CD14-positive monocyte (primary cell): ENCODE data around the gene SRA1. TPM values are rescaled to one million over a fixed set of nuclear protein-coding genes. Genes with fewer than 3 reads are reported as not detected.

Experiments
- DNase-seq, 3 donors: peaks; one replicate each; pipeline ENCODE4 v3.0.0-alpha.2; 2011 to 2022
- H2AFZ ChIP-seq: 2 replicates; pipeline ENCODE4 v1.6.0; 2012; ENCODE audit warnings: mild to moderate bottlenecking, low read depth, low read length, inconsistent platforms; ENCODE audit not compliant: insufficient read depth, poor library complexity, severe bottlenecking
- H3K27ac ChIP-seq, 2 donors: 1 replicate in 1 of 2; 2 replicates in 1 of 2; pipeline ENCODE4 v1.5.1; 2012 to 2013; ENCODE audit warnings: low read length in 2 of 2, control low read depth in 1 of 2, inconsistent platforms in 1 of 2, low read depth in 1 of 2, mild to moderate bottlenecking in 1 of 2
- H3K27me3 ChIP-seq, 2 donors: one replicate each; pipeline versions ENCODE4 v1.6.0 to v1.6.1; 2011 to 2013; ENCODE audit warnings: low read length in 2 of 2; ENCODE audit not compliant: control insufficient read depth in 2 of 2, insufficient read depth in 2 of 2
- H3K36me3 ChIP-seq, 2 donors: replicated peaks in 1 of 2; 1 replicate in 1 of 2; 2 replicates in 1 of 2; pipeline versions ENCODE4 v1.5.1 to v1.6.1; 2012 to 2013; ENCODE audit warnings: low read length in 2 of 2, control low read depth in 1 of 2, inconsistent platforms in 1 of 2, mild to moderate bottlenecking in 1 of 2; ENCODE audit not compliant: insufficient read depth in 2 of 2, control insufficient read depth in 1 of 2
- H3K4me1 ChIP-seq, 2 donors: 1 replicate in 1 of 2; 2 replicates in 1 of 2; pipeline versions ENCODE4 v1.5.1 to v1.6.1; 2012 to 2013; ENCODE audit warnings: low read length in 2 of 2, control low read depth in 1 of 2, inconsistent platforms in 1 of 2, mild to moderate bottlenecking in 1 of 2, moderate library complexity in 1 of 2; ENCODE audit not compliant: insufficient read depth in 2 of 2, control insufficient read depth in 1 of 2
- H3K4me2 ChIP-seq: replicated peaks from 2 replicates; pipeline ENCODE3; 2012; ENCODE audit warnings: low read length, moderate library complexity, mild to moderate bottlenecking; ENCODE audit not compliant: poor library complexity, severe bottlenecking; ENCODE audit errors: extremely low read depth
- H3K4me3 ChIP-seq, 3 experiments: fragments of 200-600 bp in 1 of 3; sonication (generic) in 1 of 3; replicated peaks in 1 of 3; 1 replicate in 2 of 3; 2 replicates in 1 of 3; pipeline ENCODE4 v1.5.1; 2011 to 2013; ENCODE audit warnings: low read length in 3 of 3, mild to moderate bottlenecking in 3 of 3, control low read depth in 2 of 3, low read depth in 2 of 3, inconsistent platforms in 1 of 3, moderate library complexity in 1 of 3
- H3K79me2 ChIP-seq: 2 replicates; pipeline ENCODE4 v1.6.0; 2012; ENCODE audit warnings: mild to moderate bottlenecking, control low read depth, inconsistent platforms, low read length, moderate library complexity; ENCODE audit not compliant: insufficient read depth
- H3K9ac ChIP-seq: 2 replicates; pipeline ENCODE4 v1.6.0; 2017; ENCODE audit warnings: low read length, mild to moderate bottlenecking; ENCODE audit not compliant: insufficient read depth, poor library complexity, severe bottlenecking
- H3K9me3 ChIP-seq, 2 donors: replicated peaks in 1 of 2; 1 replicate in 1 of 2; 2 replicates in 1 of 2; pipeline versions ENCODE4 v1.5.1 to v1.6.1; 2012 to 2013; ENCODE audit warnings: low read length in 2 of 2, control low read depth in 1 of 2; ENCODE audit not compliant: control insufficient read depth in 1 of 2, insufficient read depth in 1 of 2
- H4K20me1 ChIP-seq: 2 replicates; pipeline ENCODE4 v1.6.0; 2012; ENCODE audit warnings: mild to moderate bottlenecking, low read length, control low read depth, moderate library complexity; ENCODE audit not compliant: insufficient read depth
- H3K27ac Mint-ChIP-seq, 7 donors: one replicate each; pipeline ENCODE4 v1.8.0; 2020; ENCODE audit warnings: mild to moderate bottlenecking in 7 of 7, mixed read lengths in 7 of 7, moderate library complexity in 6 of 7, inconsistent platforms in 2 of 7
- H3K27me3 Mint-ChIP-seq, 3 donors: one replicate each; pipeline ENCODE4 v1.8.0; 2021 to 2022; ENCODE audit warnings: low read depth in 3 of 3, mild to moderate bottlenecking in 3 of 3, mixed read lengths in 3 of 3, moderate library complexity in 3 of 3, inconsistent platforms in 1 of 3
- H3K36me3 Mint-ChIP-seq, 2 donors: one replicate each; pipeline ENCODE4 v1.8.0; 2020; ENCODE audit warnings: mixed read lengths in 2 of 2, inconsistent platforms in 1 of 2, mild to moderate bottlenecking in 1 of 2
- H3K4me1 Mint-ChIP-seq: one replicate; pipeline ENCODE4 v1.8.0; 2020; ENCODE audit warnings: mild to moderate bottlenecking, mixed read lengths
- H3K4me3 Mint-ChIP-seq, 2 donors: one replicate each; pipeline ENCODE4 v1.8.0; 2020; ENCODE audit warnings: mild to moderate bottlenecking in 2 of 2, mixed read lengths in 2 of 2, moderate library complexity in 1 of 2
- H3K9me3 Mint-ChIP-seq, 7 donors: one replicate each; pipeline ENCODE4 v1.8.0; 2020 to 2022; ENCODE audit warnings: mixed read lengths in 7 of 7, mild to moderate bottlenecking in 6 of 7, moderate library complexity in 6 of 7, inconsistent platforms in 2 of 7
- CTCF ChIP-seq: fragments of 200-600 bp; IDR thresholded peaks from one replicate; pipeline ENCODE4 v1.8.0; 2022; ENCODE audit warnings: antibody characterized with exemption, mild to moderate bottlenecking
- WGBS: methylation state at CpG from one replicate; pipeline ENCODE4 v1.1.5; 2013; ENCODE audit warnings: missing lambda C conversion rate; ENCODE audit not compliant: insufficient coverage; 5-methylcytosine and 5-hydroxymethylcytosine counted together
- intact Hi-C, 2 donors: fragments of 100-400 bp; cut with micrococcal nuclease; formaldehyde crosslinking; loops; one replicate each; pipeline versions ENCODE4 v1.15.0 to v1.15.1; 2023
- polyA plus RNA-seq, 3 donors: library from polyadenylated mRNA; depleted of rRNA in 1 of 3; unstranded in 2 of 3; stranded (reverse) in 1 of 3; fragments of 300-500 nt in 2 of 3; fragments of >200 nt in 1 of 3; fragmentation: Illumina TruSeq in 2 of 3; gene quantifications; 1 replicate in 2 of 3; 2 replicates in 1 of 3; pipeline ENCODE4 v1.2.3, GENCODE V29; 2012 to 2021
- small RNA-seq: library from RNA; depleted of rRNA; stranded (forward); fragments of <200 nt; gene quantifications from one replicate; pipeline ENCODE3, GENCODE V24; 2012; ENCODE audit warnings: low read depth; ENCODE audit not compliant: insufficient read length

Gene SRA1
- polyA plus RNA-seq, 3 donors, result 72.4 to 97.2 (median 80.8) TPM

GRCh38 chr5:140502834-140503233, 54.4 kb downstream of the SRA1 start:
- H3K27me3 ChIP-seq, result no peaks in the 10 kb centered on the region
- H3K4me2 ChIP-seq, result no peak overlapping the region
- no peaks in the 10 kb centered on the region for H3K9me3 ChIP-seq
- peaks cover 14% of the 10 kb centered on the region for H4K20me1 ChIP-seq
- H3K9ac ChIP-seq, result no peak overlapping the region
- Mint-ChIP-seq H3K4me1 (no peaks in the 10 kb centered on the region), H3K27ac (no peak overlapping the region), H3K4me3 (no peak overlapping the region), H3K27me3 (no peaks in the 10 kb centered on the region), H3K9me3 (no peaks in the 10 kb centered on the region), H3K36me3 (peaks cover 37 to 66% of the 10 kb centered on the region in 2 donors)
- intact Hi-C loops, result no loop called here
- H3K36me3 ChIP-seq, result peaks cover 43 to 83% of the 10 kb centered on the region in 2 donors
- no peak overlapping the region for H3K27ac ChIP-seq
- no peak for DNase-seq
- H3K79me2 ChIP-seq, result no peaks in the 10 kb centered on the region
- no peak for TF ChIP-seq CTCF
- no CpG with 5 or more reads among the region's 2 CpGs for whole genome bisulfite sequencing
- H3K4me1 ChIP-seq, result no peaks in the 10 kb centered on the region
- no peak overlapping the region for H3K4me3 ChIP-seq
- no peak overlapping the region for H2AFZ ChIP-seq

Small RNAs within 50 kb of the gene (small RNA-seq; reads per million reads assigned to genes)
- gene RF00279 (not detected), gene RF00443 (not detected)

Other genes with a start within 250 kb of the SRA1 start
- gene HBEGF, start 210.9 kb downstream of the SRA1 start, polyA plus RNA-seq, result 100 to 1,000 TPM in 1 of 3 donors, 10 to 100 TPM in 2; 25.2 to 548 (median 31.6) TPM
- gene SLC4A9, start 197.3 kb downstream of the SRA1 start, polyA plus RNA-seq, result under 1 TPM in 1 of 3 donors, not detected in 2; 0.28 TPM
- gene ANKHD1, start 155.6 kb downstream of the SRA1 start, polyA plus RNA-seq, result 100 to 1,000 TPM in 1 of 3 donors, 10 to 100 TPM in 2; 29.0 to 110 (median 43.6) TPM
- 10 to 100 TPM; 22.8 to 46.0 (median 41.9) TPM for gene EIF4EBP3, start 9.8 kb downstream of the SRA1 start, polyA plus RNA-seq
- gene APBB3, start 7.1 kb upstream of the SRA1 start, polyA plus RNA-seq, result 100 to 1,000 TPM in 1 of 3 donors, 1 to 10 TPM in 2; 4.9 to 211 (median 7.4) TPM
- gene SLC35A4, start 7.4 kb upstream of the SRA1 start, polyA plus RNA-seq, result 10 to 100 TPM; 44.0 to 67.1 (median 58.8) TPM
- 1,000 to 10,000 TPM; 1,687 to 3,095 (median 2,434) TPM for gene CD14, start 75.7 kb upstream of the SRA1 start, polyA plus RNA-seq
- gene TMCO6, start 82.0 kb upstream of the SRA1 start, polyA plus RNA-seq, result 10 to 100 TPM in 2 of 3 donors, 1 to 10 TPM in 1; 9.8 to 45.5 (median 12.6) TPM
- 100 to 1,000 TPM in 2 of 3 donors, 10 to 100 TPM in 1; 90.1 to 246 (median 207) TPM for gene NDUFA2, start 90.2 kb upstream of the SRA1 start, polyA plus RNA-seq
- 10 to 100 TPM; 58.3 to 86.6 (median 80.9) TPM for gene IK, start 90.4 kb upstream of the SRA1 start, polyA plus RNA-seq
- gene WDR55, start 107.4 kb upstream of the SRA1 start, polyA plus RNA-seq, result 10 to 100 TPM; 11.2 to 36.8 (median 13.3) TPM
- gene DND1, start 116.1 kb upstream of the SRA1 start, polyA plus RNA-seq, result 1 to 10 TPM in 1 of 3 donors, not detected in 2; 2.3 TPM
- gene HARS1, start 133.9 kb upstream of the SRA1 start, polyA plus RNA-seq, result 10 to 100 TPM; 28.4 to 34.3 (median 31.9) TPM
- gene HARS2, start 134.0 kb upstream of the SRA1 start, polyA plus RNA-seq, result 10 to 100 TPM in 1 of 3 donors, 1 to 10 TPM in 2; 6.4 to 26.1 (median 8.3) TPM
- 10 to 100 TPM; 22.5 to 59.5 (median 52.5) TPM for gene ZMAT2, start 143.0 kb upstream of the SRA1 start, polyA plus RNA-seq
- not detected for gene PCDHA1, start 228.7 kb upstream of the SRA1 start, polyA plus RNA-seq
- not detected for gene PCDHA2, start 237.4 kb upstream of the SRA1 start, polyA plus RNA-seq
- not detected for gene PCDHA3, start 243.6 kb upstream of the SRA1 start, polyA plus RNA-seq
- not detected for gene PCDHA4, start 249.6 kb upstream of the SRA1 start, polyA plus RNA-seq